Endodermal cell (in vitro differentiated cells): ENCODE results near the gene PNMA8C. TPM values are rescaled to one million over a fixed set of nuclear protein-coding genes. Genes with fewer than 3 reads are reported as not detected.

ENCODE experiments used
- DNase-seq: peaks from one replicate; pipeline ENCODE4 v3.0.0-alpha.2; 2017
- H3K27ac ChIP-seq: 2 replicates; pipeline ENCODE4 v1.5.1; 2013; ENCODE audit warnings: mild to moderate bottlenecking, low read depth, low read length, moderate library complexity
- H3K27me3 ChIP-seq: 2 replicates; pipeline ENCODE4 v1.6.1; 2013; ENCODE audit warnings: mild to moderate bottlenecking, low read length, moderate library complexity; ENCODE audit not compliant: insufficient read depth, control insufficient read depth, poor library complexity, severe bottlenecking
- H3K36me3 ChIP-seq: 2 replicates; pipeline ENCODE4 v1.7.0; 2013; ENCODE audit warnings: mild to moderate bottlenecking, low read length, moderate library complexity; ENCODE audit not compliant: control insufficient read depth, insufficient read depth
- H3K4me1 ChIP-seq: one replicate; pipeline ENCODE4 v1.7.0; 2013; ENCODE audit warnings: low read length; ENCODE audit not compliant: control insufficient read depth, insufficient read depth
- H3K4me3 ChIP-seq: 2 replicates; pipeline ENCODE4 v1.5.1; 2013; ENCODE audit warnings: mild to moderate bottlenecking, low read length, moderate library complexity
- H3K9ac ChIP-seq: 2 replicates; pipeline ENCODE4 v1.6.1; 2013; ENCODE audit warnings: mild to moderate bottlenecking, low read length, moderate library complexity; ENCODE audit not compliant: poor library complexity, severe bottlenecking; ENCODE audit errors: extremely low read depth
- H3K9me3 ChIP-seq: 2 replicates; pipeline ENCODE4 v1.6.1; 2013; ENCODE audit warnings: mild to moderate bottlenecking, low read length, moderate library complexity; ENCODE audit not compliant: control insufficient read depth
- H3K27ac Mint-ChIP-seq: 2 replicates; pipeline ENCODE4 v1.8.0; 2020; ENCODE audit warnings: mixed read lengths
- H3K27me3 Mint-ChIP-seq: 2 replicates; pipeline ENCODE4 v1.8.0; 2021; ENCODE audit warnings: mild to moderate bottlenecking, mixed read lengths; ENCODE audit not compliant: insufficient read depth
- H3K36me3 Mint-ChIP-seq: 2 replicates; pipeline ENCODE4 v1.8.0; 2020; ENCODE audit warnings: low read depth, mixed read lengths
- H3K4me1 Mint-ChIP-seq: 2 replicates; pipeline ENCODE4 v1.8.0; 2020; ENCODE audit warnings: mixed read lengths
- H3K4me3 Mint-ChIP-seq: 2 replicates; pipeline ENCODE4 v1.8.0; 2020; ENCODE audit warnings: mild to moderate bottlenecking, moderate library complexity, mixed read lengths
- H3K9me3 Mint-ChIP-seq: 2 replicates; pipeline ENCODE4 v1.8.0; 2020; ENCODE audit warnings: mild to moderate bottlenecking, mixed read lengths
- WGBS, 2 experiments: methylation state at CpG; one replicate each; pipeline versions ENCODE4 v1.1.5 to v1.1.7; 2013; ENCODE audit warnings: missing lambda C conversion rate in 2 of 2, mixed read lengths in 1 of 2; ENCODE audit not compliant: insufficient coverage in 1 of 2, insufficient read length in 1 of 2; 5-methylcytosine and 5-hydroxymethylcytosine counted together
- total RNA-seq, 2 donors: library from RNA; stranded (reverse); fragmentation: NEBNext Ultra II Directional in 1 of 2; extraction: Animal tissue kit (Norgen Biotek cat#: 25700) in 1 of 2; gene quantifications; 2 replicates in 1 of 2; 3 replicates in 1 of 2; pipeline ENCODE4 v1.2.1, GENCODE V29; 2021
- TF ChIP-seq, protein P1 (sequence below): fragments of 200-600 bp; sonication (generic); conservative IDR thresholded peaks from 2 replicates; pipeline ENCODE4 v1.5.0; 2021; ENCODE audit warnings: antibody characterized with exemption, mild to moderate bottlenecking

Gene PNMA8C
- total RNA-seq, 2 donors from 2014 or later = 0.20 to 0.33 TPM

DNA sequence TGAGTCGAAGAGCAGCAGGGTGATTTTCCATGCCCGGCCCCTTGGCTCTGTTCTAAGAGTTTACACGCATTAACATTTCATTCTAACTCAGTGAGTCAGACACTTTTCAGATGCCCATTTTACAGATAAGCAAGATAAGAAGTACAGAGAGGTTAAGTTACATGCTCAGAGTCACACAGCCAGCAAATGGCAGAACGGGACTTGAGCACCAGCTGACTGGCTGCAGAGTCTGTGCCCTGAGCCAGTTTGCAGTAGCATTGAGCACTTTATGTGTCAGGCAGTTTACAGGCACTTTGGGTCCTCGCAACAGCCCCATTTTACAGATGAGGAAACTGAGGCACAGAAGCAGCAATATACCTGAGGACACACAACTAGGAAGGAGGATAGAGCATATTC, 34.3 kb downstream of the PNMA8C start:
- peak; percentile 42 for DNase-seq
- Mint-ChIP-seq H3K9me3 (no peaks in the 10 kb centered on the region), H3K27me3 (peaks cover 1% of the 10 kb centered on the region), H3K4me1 (no peaks in the 10 kb centered on the region), H3K36me3 (peaks cover 18% of the 10 kb centered on the region), H3K27ac (no peak overlapping the region), H3K4me3 (no peak overlapping the region)
- Histone ChIP-seq H3K4me1 (no peaks in the 10 kb centered on the region), H3K27ac (no peak overlapping the region), H3K4me3 (no peak overlapping the region), H3K9ac (no peak overlapping the region), H3K36me3 (peaks cover 21% of the 10 kb centered on the region), H3K9me3 (no peaks in the 10 kb centered on the region), H3K27me3 (no peaks in the 10 kb centered on the region)
- 95 to 100% methylated on average over 4 to 5 of the region's 5 CpGs for WGBS, 2 experiments
- TF ChIP-seq, protein P1, sequence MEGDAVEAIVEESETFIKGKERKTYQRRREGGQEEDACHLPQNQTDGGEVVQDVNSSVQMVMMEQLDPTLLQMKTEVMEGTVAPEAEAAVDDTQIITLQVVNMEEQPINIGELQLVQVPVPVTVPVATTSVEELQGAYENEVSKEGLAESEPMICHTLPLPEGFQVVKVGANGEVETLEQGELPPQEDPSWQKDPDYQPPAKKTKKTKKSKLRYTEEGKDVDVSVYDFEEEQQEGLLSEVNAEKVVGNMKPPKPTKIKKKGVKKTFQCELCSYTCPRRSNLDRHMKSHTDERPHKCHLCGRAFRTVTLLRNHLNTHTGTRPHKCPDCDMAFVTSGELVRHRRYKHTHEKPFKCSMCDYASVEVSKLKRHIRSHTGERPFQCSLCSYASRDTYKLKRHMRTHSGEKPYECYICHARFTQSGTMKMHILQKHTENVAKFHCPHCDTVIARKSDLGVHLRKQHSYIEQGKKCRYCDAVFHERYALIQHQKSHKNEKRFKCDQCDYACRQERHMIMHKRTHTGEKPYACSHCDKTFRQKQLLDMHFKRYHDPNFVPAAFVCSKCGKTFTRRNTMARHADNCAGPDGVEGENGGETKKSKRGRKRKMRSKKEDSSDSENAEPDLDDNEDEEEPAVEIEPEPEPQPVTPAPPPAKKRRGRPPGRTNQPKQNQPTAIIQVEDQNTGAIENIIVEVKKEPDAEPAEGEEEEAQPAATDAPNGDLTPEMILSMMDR = no peak

GRCh38 chr19:46393456-46394401, 35.0 kb downstream of the PNMA8C start:
- Histone ChIP-seq H3K4me1 (no peaks in the 10 kb centered on the region), H3K9ac (no peak overlapping the region), H3K36me3 (peaks cover 27% of the 10 kb centered on the region), H3K9me3 (no peaks in the 10 kb centered on the region), H3K4me3 (no peak overlapping the region), H3K27ac (no peak overlapping the region), H3K27me3 (no peaks in the 10 kb centered on the region)
- Mint-ChIP-seq H3K27me3 (peaks cover 1% of the 10 kb centered on the region), H3K27ac (peak overlapping the region; percentile 37), H3K4me3 (no peak overlapping the region), H3K36me3 (peaks cover 25% of the 10 kb centered on the region), H3K9me3 (no peaks in the 10 kb centered on the region), H3K4me1 (no peaks in the 10 kb centered on the region)
- TF ChIP-seq, protein P1 = no peak
- peak; percentile 54 for DNase-seq
- 87 to 88% methylated on average over 15 to 21 of the region's 21 CpGs for WGBS, 2 experiments

- no peaks in the 10 kb centered on the region for H3K4me1 ChIP-seq
- H3K4me1 Mint-ChIP-seq = no peaks in the 10 kb centered on the region
- WGBS, 2 experiments = 83 to 90% methylated on average over 1 to 4 of the region's 4 CpGs
- H3K27ac ChIP-seq = peak overlapping the region; percentile 47
- peaks cover 36% of the 10 kb centered on the region for H3K36me3 ChIP-seq
- TF ChIP-seq, protein P1 = no peak
- H3K27me3 Mint-ChIP-seq = peaks cover 1% of the 10 kb centered on the region
- no peak overlapping the region for H3K9ac ChIP-seq
- H3K27me3 ChIP-seq = no peaks in the 10 kb centered on the region
- peaks cover 34% of the 10 kb centered on the region for H3K36me3 Mint-ChIP-seq
- H3K4me3 Mint-ChIP-seq = no peak overlapping the region
- H3K27ac Mint-ChIP-seq = peak overlapping the region; percentile 12
- no peak for DNase-seq
- no peaks in the 10 kb centered on the region for H3K9me3 ChIP-seq
- H3K9me3 Mint-ChIP-seq = no peaks in the 10 kb centered on the region
- H3K4me3 ChIP-seq = no peak overlapping the region
Observed at GRCh38 chr19:46392837-46393236, 35.9 kb downstream of the PNMA8C start.
